Activated CD4-positive, alpha-beta T cell treated with anti-CD3 and anti-CD28 coated beads, Interleukin-2, amount 10 ng/mL, durations not matched to agents 7 days and 5 days (primary cell): ENCODE measurements around the gene IL1B. TPM values are rescaled to one million over a fixed set of nuclear protein-coding genes. Genes with fewer than 3 reads are reported as not detected.
A peak's percentile ranks its signal among the peaks of the same experiment; 100 is the strongest.

Source experiments
- CTCF ChIA-PET: fragments of 350-600 bp; sonication (Branson Sonifier 250); formaldehyde crosslinking; loops from one replicate; lab custom pipeline; 2021; ENCODE audit warnings: antibody characterized with exemption; lab: Charles Lee
- POLR2A ChIA-PET: fragments of 350-600 bp; sonication (Branson Sonifier 250); formaldehyde crosslinking; loops from one replicate; lab custom pipeline; 2021; ENCODE audit warnings: antibody characterized with exemption; lab: Charles Lee
- DNase-seq: peaks from one replicate; pipeline ENCODE4 v3.0.0-alpha.2; 2020
- H3K27ac Mint-ChIP-seq: one replicate; pipeline ENCODE4 v1.8.0; 2021; ENCODE audit warnings: mild to moderate bottlenecking, moderate library complexity, mixed read lengths
- H3K27me3 Mint-ChIP-seq: one replicate; pipeline ENCODE4 v1.8.0; 2021; ENCODE audit warnings: mixed read lengths
- H3K36me3 Mint-ChIP-seq: one replicate; pipeline ENCODE4 v1.8.0; 2021; ENCODE audit warnings: low read depth, mixed read lengths
- H3K4me1 Mint-ChIP-seq: one replicate; pipeline ENCODE4 v1.8.0; 2021; ENCODE audit warnings: mixed read lengths
- H3K4me3 Mint-ChIP-seq: one replicate; pipeline ENCODE4 v1.8.0; 2021; ENCODE audit warnings: mild to moderate bottlenecking, moderate library complexity, mixed read lengths
- H3K9me3 Mint-ChIP-seq: one replicate; pipeline ENCODE4 v1.8.0; 2021; ENCODE audit warnings: mixed read lengths
- total RNA-seq, 2 experiments: library from RNA; stranded (reverse); gene quantifications; one replicate each; pipeline ENCODE4 v1.2.3, GENCODE V29; 2021

Gene IL1B
- total RNA-seq, 2 experiments from 2014 or later: not detected

DNA sequence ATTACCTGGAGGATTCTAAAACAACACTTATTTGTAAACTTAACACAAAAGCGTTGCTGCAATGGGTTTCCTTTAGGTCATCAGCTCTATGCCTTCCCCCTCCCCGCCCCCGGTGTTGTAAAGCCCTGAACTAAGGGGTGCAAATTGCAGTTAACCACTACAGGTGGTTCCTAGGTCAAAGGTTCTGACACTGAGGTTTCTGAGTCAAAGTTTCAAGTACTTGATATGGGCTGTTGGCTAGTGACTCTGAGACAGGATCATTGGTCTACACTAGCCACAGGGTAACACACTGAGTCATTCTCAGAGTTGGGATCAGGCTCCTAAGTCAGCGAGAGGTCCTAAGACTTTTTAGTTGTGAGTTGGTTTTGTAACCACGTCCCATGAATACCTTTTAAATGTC, 15.4 kb downstream of the IL1B start:
- DNase-seq: peak; percentile 35
- POLR2A ChIA-PET: no interaction called here
- Mint-ChIP-seq H3K27me3 (no peaks in the 10 kb centered on the region), H3K4me1 (peaks cover 26% of the 10 kb centered on the region), H3K4me3 (no peak overlapping the region), H3K9me3 (peaks cover 2% of the 10 kb centered on the region), H3K27ac (no peak overlapping the region), H3K36me3 (no peaks in the 10 kb centered on the region)
- CTCF ChIA-PET: no interaction called here

DNA sequence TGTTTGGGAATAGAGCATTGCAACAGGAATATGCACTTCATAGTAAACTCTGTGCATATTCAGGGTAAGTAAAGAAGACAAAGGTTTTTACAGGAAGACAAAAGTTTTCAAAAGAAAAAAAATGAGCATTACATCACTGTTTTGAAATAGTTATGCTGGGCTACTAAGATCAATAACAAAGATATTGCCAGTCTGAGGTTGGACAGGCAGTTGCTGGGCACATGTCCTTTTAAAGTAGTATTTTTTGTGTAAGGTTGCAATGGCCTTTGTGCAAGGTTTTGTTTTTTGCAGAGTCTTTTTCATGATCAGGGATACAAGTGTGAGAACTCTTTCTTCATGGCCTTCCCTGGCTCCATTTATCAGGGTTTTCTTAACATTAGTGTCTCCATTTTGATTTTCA, 16.2 kb downstream of the IL1B start:
- Mint-ChIP-seq H3K9me3 (peaks cover 2% of the 10 kb centered on the region), H3K36me3 (no peaks in the 10 kb centered on the region), H3K4me3 (no peak overlapping the region), H3K27me3 (no peaks in the 10 kb centered on the region), H3K27ac (no peak overlapping the region), H3K4me1 (peaks cover 26% of the 10 kb centered on the region)
- no peak for DNase-seq
- CTCF ChIA-PET: no interaction called here
- POLR2A ChIA-PET: no interaction called here

DNA sequence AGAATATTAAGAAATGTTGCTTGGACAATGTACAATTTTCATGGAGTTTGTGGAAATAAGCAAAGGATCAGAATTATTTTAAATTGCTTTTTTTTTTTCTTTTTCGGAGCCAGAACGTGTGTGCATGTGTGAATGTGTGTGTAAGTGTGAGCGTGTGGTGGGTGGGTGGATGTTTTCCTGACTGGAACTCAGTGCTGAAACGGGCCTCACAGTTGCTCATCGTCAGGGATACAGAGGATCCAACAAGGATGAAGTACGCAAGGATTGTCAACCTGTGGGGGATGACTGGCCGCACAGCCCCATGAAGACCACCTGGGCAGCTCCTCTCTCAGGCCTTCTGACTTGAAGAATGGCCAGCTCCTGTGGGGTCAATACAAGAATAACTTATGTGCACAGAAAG, 17.5 kb downstream of the IL1B start:
- Mint-ChIP-seq H3K36me3 (no peaks in the 10 kb centered on the region), H3K4me1 (peaks cover 26% of the 10 kb centered on the region), H3K9me3 (peaks cover 2% of the 10 kb centered on the region), H3K27me3 (no peaks in the 10 kb centered on the region), H3K4me3 (no peak overlapping the region), H3K27ac (no peak overlapping the region)
- CTCF ChIA-PET: interaction anchor here (1.0 kb wide), 1 partner anchor 12 kb away, joined by 4 read pairs; no protein-coding TSS in a partner anchor
- no peak for DNase-seq
- POLR2A ChIA-PET: no interaction called here

DNA sequence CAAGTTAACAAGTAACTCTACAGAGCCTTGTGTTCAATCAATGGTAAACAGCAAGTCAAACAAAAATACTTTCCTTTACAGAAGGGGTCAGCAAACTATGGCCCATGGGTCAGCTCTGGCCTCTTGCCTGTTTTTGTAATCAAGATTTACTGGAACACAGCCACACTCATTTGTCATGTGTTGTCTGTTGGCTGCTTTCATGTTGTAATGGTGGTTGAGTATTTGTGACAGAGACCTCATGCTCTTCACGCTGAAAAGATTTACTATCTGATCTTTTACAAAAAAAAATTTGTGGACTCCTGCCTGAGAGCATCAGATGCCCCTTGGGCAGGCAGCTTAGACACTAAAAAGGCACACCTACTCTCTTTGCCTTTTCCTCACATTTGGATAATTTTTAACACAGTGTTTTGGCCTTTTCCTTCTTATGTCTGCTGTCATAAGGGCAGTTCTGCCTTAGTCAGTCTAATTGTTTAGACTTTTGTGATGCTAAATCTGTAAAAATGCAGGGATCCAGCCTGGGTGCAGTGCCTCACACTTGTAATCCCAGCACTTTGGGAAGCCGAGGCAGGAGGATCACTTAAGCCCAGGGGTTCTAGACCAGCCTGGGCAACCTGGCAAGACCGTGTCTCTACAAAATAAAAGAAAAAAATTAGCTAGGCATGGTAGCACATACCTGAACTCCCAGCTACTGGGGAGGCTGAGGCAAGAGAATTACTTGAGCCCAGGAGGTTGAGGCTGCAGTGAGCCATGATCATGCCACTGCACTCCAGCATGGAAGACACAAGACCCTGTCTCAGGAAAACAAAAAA, 18.3 kb downstream of the IL1B start:
- peaks cover 25% of the 10 kb centered on the region for H3K4me1 Mint-ChIP-seq
- no peaks in the 10 kb centered on the region for H3K27me3 Mint-ChIP-seq
- ChIA-PET CTCF (interaction anchor here (1.1 kb wide), 1 partner anchor 8 kb away, joined by 3 read pairs; no protein-coding TSS in a partner anchor), POLR2A (no interaction called here)
- DNase-seq: no peak
- H3K4me3 Mint-ChIP-seq: no peak overlapping the region
- H3K9me3 Mint-ChIP-seq: peaks cover 2% of the 10 kb centered on the region
- no peaks in the 10 kb centered on the region for H3K36me3 Mint-ChIP-seq
- no peak overlapping the region for H3K27ac Mint-ChIP-seq

DNA sequence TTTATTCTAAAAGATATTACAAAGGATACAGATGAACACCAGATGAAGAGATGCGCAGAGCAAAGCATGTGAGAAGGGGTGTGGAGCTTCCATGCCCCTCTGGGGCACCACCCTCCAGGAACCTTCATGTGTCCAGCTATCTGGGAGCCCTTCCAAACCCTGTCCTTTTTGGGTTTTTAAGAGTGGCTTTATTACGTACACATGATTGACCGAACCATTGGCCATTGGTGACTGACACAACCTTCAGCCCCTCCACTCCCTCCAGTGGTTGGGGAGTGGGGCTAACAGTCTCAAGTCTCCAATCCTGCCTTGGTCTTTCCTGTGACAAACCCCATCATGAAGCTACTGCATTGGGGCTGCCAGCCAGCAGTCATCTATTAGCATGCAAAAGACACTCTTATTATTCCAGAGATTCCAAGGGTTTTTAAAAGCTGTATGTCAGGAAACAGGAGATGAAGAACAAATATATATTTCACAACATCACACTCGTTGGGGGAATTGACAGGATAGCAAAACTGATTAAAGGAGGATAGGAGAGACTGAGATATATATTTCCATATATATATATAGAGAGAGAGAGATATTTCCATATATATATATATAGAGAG, 19.4 kb downstream of the IL1B start:
- DNase-seq: no peak
- H3K4me3 Mint-ChIP-seq: no peak overlapping the region
- ChIA-PET POLR2A (no interaction called here), CTCF (interaction anchor here (1.1 to 1.8 kb wide), 2 partner anchors 9 to 16 kb away, joined by 3 to 4 read pairs; no protein-coding TSS in a partner anchor)
- H3K9me3 Mint-ChIP-seq: no peaks in the 10 kb centered on the region
- H3K27ac Mint-ChIP-seq: no peak overlapping the region
- H3K36me3 Mint-ChIP-seq: no peaks in the 10 kb centered on the region
- H3K4me1 Mint-ChIP-seq: peaks cover 22% of the 10 kb centered on the region
- no peaks in the 10 kb centered on the region for H3K27me3 Mint-ChIP-seq

DNA sequence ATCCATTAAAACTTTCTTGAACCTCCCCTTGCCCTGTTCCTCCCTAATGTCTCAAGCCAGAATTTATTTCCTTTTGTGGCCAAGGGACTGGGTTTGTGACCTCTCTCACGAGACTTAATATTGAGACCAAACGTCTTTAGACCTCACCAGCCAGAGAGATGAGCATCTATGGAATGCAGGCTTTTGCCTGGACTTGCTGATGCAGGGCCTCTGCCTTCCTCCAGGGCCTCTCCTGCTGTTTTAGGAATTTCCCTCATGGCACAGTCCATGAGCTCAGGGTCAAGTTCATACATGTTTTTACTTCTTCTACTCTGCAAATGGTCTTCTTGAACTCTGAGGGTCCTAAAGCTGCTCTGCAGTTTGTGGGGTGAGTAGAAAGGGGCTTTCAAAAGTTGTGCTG, 22.3 kb downstream of the IL1B start:
- Mint-ChIP-seq H3K9me3 (peaks cover 4% of the 10 kb centered on the region), H3K4me3 (no peak overlapping the region), H3K36me3 (no peaks in the 10 kb centered on the region), H3K27me3 (no peaks in the 10 kb centered on the region), H3K4me1 (peaks cover 12% of the 10 kb centered on the region), H3K27ac (no peak overlapping the region)
- ChIA-PET CTCF (interaction anchor here (0.6 kb wide), 1 partner anchor 30 kb away, joined by 3 read pairs; no protein-coding TSS in a partner anchor), POLR2A (no interaction called here)
- no peak for DNase-seq

DNA sequence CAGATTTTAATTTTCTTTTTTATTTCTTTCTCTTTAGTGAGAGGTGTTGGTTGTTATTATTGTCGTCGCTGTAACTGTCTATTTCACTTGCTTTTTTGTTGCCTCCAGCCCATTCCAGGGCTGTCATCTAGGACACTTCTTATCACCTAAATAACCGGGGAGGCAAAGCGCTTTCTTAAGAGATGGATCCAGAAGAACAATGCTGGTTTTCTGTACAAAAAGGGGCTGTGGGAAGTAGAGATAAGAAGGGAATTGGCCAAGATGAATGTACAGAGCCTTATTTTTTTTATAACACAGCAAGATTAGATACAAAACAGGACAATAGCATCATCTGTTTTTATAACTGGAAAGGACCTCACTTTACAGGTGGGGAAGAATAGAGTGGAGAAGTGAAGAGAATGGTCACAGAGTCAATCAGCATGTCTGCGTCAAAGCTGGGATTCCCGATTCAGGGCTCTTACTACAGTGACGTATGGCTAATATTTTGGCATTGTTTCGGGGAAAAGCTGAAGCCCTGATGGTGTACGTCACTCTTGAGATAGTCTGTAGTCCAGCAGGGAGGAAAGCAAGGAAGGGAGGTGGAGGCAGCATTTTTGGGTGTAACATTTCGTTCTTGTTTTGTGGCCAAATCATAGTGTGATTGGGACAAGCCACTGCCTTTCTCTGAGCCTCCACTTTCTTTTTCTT, 23.2 kb downstream of the IL1B start:
- H3K4me3 Mint-ChIP-seq: no peak overlapping the region
- peaks cover 10% of the 10 kb centered on the region for H3K9me3 Mint-ChIP-seq
- ChIA-PET CTCF (interaction anchor here (0.9 kb wide), 1 partner anchor 87 kb away, joined by 3 read pairs; no protein-coding TSS in a partner anchor), POLR2A (no interaction called here)
- no peak overlapping the region for H3K27ac Mint-ChIP-seq
- H3K4me1 Mint-ChIP-seq: peaks cover 12% of the 10 kb centered on the region
- peaks cover 7% of the 10 kb centered on the region for H3K36me3 Mint-ChIP-seq
- no peaks in the 10 kb centered on the region for H3K27me3 Mint-ChIP-seq
- DNase-seq: no peak

DNA sequence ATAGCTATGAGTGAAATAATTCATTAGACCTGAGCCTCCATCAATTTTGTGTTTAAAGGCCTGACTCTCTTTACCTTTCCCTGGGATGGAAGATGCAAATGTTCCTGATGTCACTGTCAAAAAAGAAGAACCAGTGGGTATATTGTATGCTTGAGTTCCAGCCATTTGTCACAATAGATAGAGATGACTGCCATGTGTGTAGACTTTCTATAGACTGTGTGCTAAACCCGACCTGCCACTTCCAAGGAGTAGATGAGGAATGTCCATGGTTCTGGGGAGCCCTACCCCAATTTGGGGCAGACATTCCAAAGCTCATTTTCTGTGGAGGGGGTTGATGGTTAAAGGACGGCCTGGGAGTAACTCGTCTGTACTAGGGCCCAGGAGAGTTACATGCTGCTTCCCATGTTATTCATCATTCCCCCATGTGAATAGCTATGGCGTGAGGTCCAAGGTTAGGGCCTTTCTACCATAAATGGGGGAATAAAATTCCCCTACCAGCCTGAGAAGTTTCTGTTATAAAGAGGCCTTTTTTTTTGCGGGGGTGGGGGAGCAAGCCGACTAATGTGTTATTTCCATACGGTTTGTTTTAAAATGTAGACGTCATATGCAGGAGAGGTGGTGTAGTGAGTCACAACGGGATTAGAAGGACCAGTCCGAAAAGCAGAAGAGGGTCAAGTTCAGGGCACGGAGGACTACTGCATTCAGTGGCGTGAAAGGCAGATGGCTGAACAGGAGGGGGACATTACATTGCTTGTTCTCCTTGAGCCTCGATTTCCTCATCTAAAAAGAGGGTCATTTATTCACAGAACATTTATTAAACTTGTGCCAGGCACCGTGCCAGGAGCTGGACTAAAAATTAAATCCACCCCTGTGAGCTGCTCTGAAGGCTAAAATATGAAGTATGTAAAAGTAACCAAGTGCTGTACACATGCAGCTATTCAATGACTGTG, 24.0 kb downstream of the IL1B start:
- POLR2A ChIA-PET: no interaction called here
- Mint-ChIP-seq H3K27ac (no peak overlapping the region), H3K27me3 (no peaks in the 10 kb centered on the region), H3K4me3 (no peak overlapping the region), H3K36me3 (peaks cover 9% of the 10 kb centered on the region), H3K4me1 (peaks cover 12% of the 10 kb centered on the region), H3K9me3 (peaks cover 12% of the 10 kb centered on the region)
- CTCF ChIA-PET: interaction anchor here (0.6 to 1.0 kb wide), 4 partner anchors 9 to 566 kb away, joined by 3 to 7 read pairs (median 4); no protein-coding TSS in a partner anchor
- no peak for DNase-seq

DNA sequence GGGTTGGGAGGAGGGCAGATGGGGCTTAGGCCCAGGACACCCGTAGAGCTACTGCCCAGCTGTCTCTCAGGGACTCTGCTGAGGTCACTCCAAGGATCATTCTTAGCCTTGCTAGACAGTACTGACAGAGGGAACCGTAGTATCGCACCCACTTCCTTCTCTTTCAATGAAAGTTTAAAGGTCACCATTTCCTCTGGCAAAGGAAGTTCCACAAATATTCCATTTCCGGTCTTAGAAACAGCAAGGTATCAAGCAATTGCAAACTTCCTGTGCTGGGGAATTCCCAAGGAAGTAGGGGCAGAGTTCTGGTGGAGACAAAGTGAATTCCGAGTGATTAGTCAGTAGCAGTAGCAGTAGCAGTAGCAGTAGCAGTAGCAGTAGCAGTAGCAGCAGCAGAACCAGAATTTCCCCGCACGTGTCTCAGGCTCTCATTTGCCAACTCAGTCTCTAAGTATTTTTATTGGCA, 24.7 kb downstream of the IL1B start:
- Mint-ChIP-seq H3K27me3 (no peaks in the 10 kb centered on the region), H3K4me1 (peaks cover 12% of the 10 kb centered on the region), H3K27ac (no peak overlapping the region), H3K4me3 (no peak overlapping the region), H3K9me3 (peaks cover 17% of the 10 kb centered on the region), H3K36me3 (peaks cover 14% of the 10 kb centered on the region)
- DNase-seq: no peak
- ChIA-PET POLR2A (no interaction called here), CTCF (interaction anchor here (0.6 to 1.0 kb wide), 3 partner anchors 8 to 565 kb away, joined by 3 to 7 read pairs (median 4); no protein-coding TSS in a partner anchor)

DNA sequence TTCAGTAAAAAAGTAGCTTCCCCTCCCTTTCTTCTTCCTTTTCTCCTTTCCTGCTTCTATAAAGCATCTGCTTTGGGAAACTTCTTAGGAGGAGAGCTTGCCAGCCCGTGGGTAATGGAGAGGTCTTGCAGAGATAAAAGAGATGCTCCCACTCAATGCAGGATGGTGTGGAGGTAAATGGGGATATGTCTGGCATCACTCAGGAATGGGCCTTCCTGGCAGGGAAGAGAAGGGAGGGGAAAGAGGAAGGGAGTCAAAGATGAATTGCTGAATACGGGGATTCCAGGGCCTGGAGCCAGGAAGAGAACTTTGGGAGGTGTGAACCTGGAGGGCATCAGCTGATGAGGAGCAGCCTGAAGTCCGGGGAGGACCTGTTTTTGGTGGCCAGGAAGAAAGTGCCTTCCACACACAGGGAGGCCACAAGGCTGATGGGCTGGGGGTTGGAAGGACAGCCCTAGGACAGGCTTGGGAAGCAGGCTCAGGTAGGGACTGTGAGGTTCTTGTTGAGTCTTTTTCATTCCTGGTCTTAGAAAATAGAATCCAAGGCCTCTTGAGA, 25.2 kb downstream of the IL1B start:
- Mint-ChIP-seq H3K27me3 (no peaks in the 10 kb centered on the region), H3K9me3 (peaks cover 21% of the 10 kb centered on the region), H3K27ac (no peak overlapping the region), H3K36me3 (peaks cover 14% of the 10 kb centered on the region), H3K4me1 (peaks cover 14% of the 10 kb centered on the region), H3K4me3 (no peak overlapping the region)
- DNase-seq: no peak
- ChIA-PET CTCF (interaction anchor here (1.0 kb wide), 1 partner anchor 62 kb away, joined by 3 read pairs; no protein-coding TSS in a partner anchor), POLR2A (no interaction called here)

DNA sequence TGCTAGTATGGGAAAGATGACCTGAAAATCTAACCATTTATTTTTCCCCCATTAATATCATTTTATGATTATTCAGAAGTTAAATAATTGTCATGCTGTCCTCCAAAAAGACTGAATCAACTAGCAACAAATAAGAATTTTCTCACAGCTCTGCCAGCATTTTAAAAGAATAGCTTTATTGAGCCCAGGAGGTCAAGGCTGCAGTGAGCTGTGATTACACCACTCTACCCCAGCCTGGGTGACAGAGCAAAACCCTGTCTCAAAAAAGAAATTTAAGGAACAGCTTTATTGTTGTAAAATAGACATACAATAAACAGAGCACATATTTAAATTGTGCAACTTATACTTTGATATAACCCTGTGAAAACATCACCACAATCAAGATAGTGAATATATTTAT, 27.5 kb downstream of the IL1B start:
- no peak for DNase-seq
- Mint-ChIP-seq H3K27ac (no peak overlapping the region), H3K27me3 (no peaks in the 10 kb centered on the region), H3K4me1 (peaks cover 20% of the 10 kb centered on the region), H3K4me3 (no peak overlapping the region), H3K36me3 (peaks cover 16% of the 10 kb centered on the region), H3K9me3 (peaks cover 23% of the 10 kb centered on the region)
- ChIA-PET POLR2A (no interaction called here), CTCF (interaction anchor here (0.5 to 1.3 kb wide), 3 partner anchors 13 to 132 kb away, joined by 3 read pairs; no protein-coding TSS in a partner anchor)
